ENCODE data around the gene MUC5AC.

Gene MUC5AC

GRCh38 chr11:1232021-1232882 is 74.5 kb downstream of the MUC5AC start:
- H3K36me3 Mint-ChIP-seq = no peaks in the 10 kb centered on the region
- no peaks in the 10 kb centered on the region for H3K4me1 Mint-ChIP-seq
- no peak overlapping the region for H3K4me3 Mint-ChIP-seq
- H3K27ac Mint-ChIP-seq = no peak overlapping the region
- H3K9me3 Mint-ChIP-seq = no peaks in the 10 kb centered on the region
- H3K27me3 Mint-ChIP-seq = no peaks in the 10 kb centered on the region

- Mint-ChIP-seq H3K27me3 (no peaks in the 10 kb centered on the region), H3K9me3 (no peaks in the 10 kb centered on the region), H3K27ac (no peak overlapping the region), H3K4me1 (no peaks in the 10 kb centered on the region), H3K4me3 (no peak overlapping the region), H3K36me3 (no peaks in the 10 kb centered on the region)
Observed at GRCh38 chr11:1232883-1233321, 75.1 kb downstream of the MUC5AC start.

GRCh38 chr11:1233351-1234053 is 75.7 kb downstream of the MUC5AC start:
- H3K27ac Mint-ChIP-seq = no peak overlapping the region
- H3K9me3 Mint-ChIP-seq = no peaks in the 10 kb centered on the region
- H3K27me3 Mint-ChIP-seq = no peaks in the 10 kb centered on the region
- no peaks in the 10 kb centered on the region for H3K36me3 Mint-ChIP-seq
- no peaks in the 10 kb centered on the region for H3K4me1 Mint-ChIP-seq
- no peak overlapping the region for H3K4me3 Mint-ChIP-seq

- H3K4me3 Mint-ChIP-seq = no peak overlapping the region
- no peaks in the 10 kb centered on the region for H3K9me3 Mint-ChIP-seq
Observed at GRCh38 chr11:1234054-1234720, 76.4 kb downstream of the MUC5AC start.

GRCh38 chr11:1234771-1235305 is 77.1 kb downstream of the MUC5AC start:
- no peak overlapping the region for H3K27ac Mint-ChIP-seq
- no peaks in the 10 kb centered on the region for H3K9me3 Mint-ChIP-seq
- H3K4me3 Mint-ChIP-seq = no peak overlapping the region

More at GRCh38 chr11:1234054-1234720, 76.4 kb downstream of the MUC5AC start:
- H3K4me1 Mint-ChIP-seq = no peaks in the 10 kb centered on the region
- H3K27ac Mint-ChIP-seq = no peak overlapping the region
- no peaks in the 10 kb centered on the region for H3K27me3 Mint-ChIP-seq
- H3K36me3 Mint-ChIP-seq = no peaks in the 10 kb centered on the region

GRCh38 chr11:1235306-1235900 is 77.7 kb downstream of the MUC5AC start:
- no peaks in the 10 kb centered on the region for H3K36me3 Mint-ChIP-seq

More at GRCh38 chr11:1234771-1235305, 77.1 kb downstream of the MUC5AC start:
- Mint-ChIP-seq H3K27me3 (no peaks in the 10 kb centered on the region), H3K4me1 (no peaks in the 10 kb centered on the region), H3K36me3 (no peaks in the 10 kb centered on the region)

GRCh38 chr11:1235901-1236315 is 78.2 kb downstream of the MUC5AC start:
- Mint-ChIP-seq H3K4me1 (no peaks in the 10 kb centered on the region), H3K27ac (no peak overlapping the region), H3K9me3 (no peaks in the 10 kb centered on the region), H3K4me3 (no peak overlapping the region), H3K36me3 (no peaks in the 10 kb centered on the region), H3K27me3 (no peaks in the 10 kb centered on the region)

More at GRCh38 chr11:1235306-1235900, 77.7 kb downstream of the MUC5AC start:
- H3K9me3 Mint-ChIP-seq = no peaks in the 10 kb centered on the region
- H3K4me1 Mint-ChIP-seq = no peaks in the 10 kb centered on the region
- H3K27ac Mint-ChIP-seq = no peak overlapping the region
- no peak overlapping the region for H3K4me3 Mint-ChIP-seq
- no peaks in the 10 kb centered on the region for H3K27me3 Mint-ChIP-seq

GRCh38 chr11:1236316-1237127 is 78.8 kb downstream of the MUC5AC start:
- no peaks in the 10 kb centered on the region for H3K27me3 Mint-ChIP-seq
- H3K4me1 Mint-ChIP-seq = no peaks in the 10 kb centered on the region
- H3K9me3 Mint-ChIP-seq = no peaks in the 10 kb centered on the region
- H3K36me3 Mint-ChIP-seq = no peaks in the 10 kb centered on the region
- no peak overlapping the region for H3K27ac Mint-ChIP-seq
- H3K4me3 Mint-ChIP-seq = no peak overlapping the region

- H3K27ac Mint-ChIP-seq = no peak overlapping the region
- H3K9me3 Mint-ChIP-seq = no peaks in the 10 kb centered on the region
- no peak overlapping the region for H3K4me3 Mint-ChIP-seq
- H3K27me3 Mint-ChIP-seq = no peaks in the 10 kb centered on the region
- H3K36me3 Mint-ChIP-seq = no peaks in the 10 kb centered on the region
- H3K4me1 Mint-ChIP-seq = no peaks in the 10 kb centered on the region
Observed at GRCh38 chr11:1237128-1237580, 79.4 kb downstream of the MUC5AC start.

GRCh38 chr11:1237851-1238250 is 80.1 kb downstream of the MUC5AC start:
- no peak overlapping the region for H3K27ac Mint-ChIP-seq
- no peaks in the 10 kb centered on the region for H3K4me1 Mint-ChIP-seq
- H3K36me3 Mint-ChIP-seq = no peaks in the 10 kb centered on the region
- H3K4me3 Mint-ChIP-seq = no peak overlapping the region
- H3K27me3 Mint-ChIP-seq = no peaks in the 10 kb centered on the region
- H3K9me3 Mint-ChIP-seq = no peaks in the 10 kb centered on the region

GRCh38 chr11:1238767-1239595 is 81.2 kb downstream of the MUC5AC start:
- Mint-ChIP-seq H3K27ac (no peak overlapping the region), H3K9me3 (no peaks in the 10 kb centered on the region), H3K4me1 (no peaks in the 10 kb centered on the region), H3K27me3 (no peaks in the 10 kb centered on the region), H3K4me3 (no peak overlapping the region), H3K36me3 (no peaks in the 10 kb centered on the region)

- Mint-ChIP-seq H3K36me3 (no peaks in the 10 kb centered on the region), H3K27me3 (no peaks in the 10 kb centered on the region), H3K4me1 (no peaks in the 10 kb centered on the region), H3K4me3 (no peak overlapping the region), H3K27ac (no peak overlapping the region), H3K9me3 (no peaks in the 10 kb centered on the region)
Observed at GRCh38 chr11:1239596-1240205, 81.9 kb downstream of the MUC5AC start.

GRCh38 chr11:1240771-1241170 is 83.0 kb downstream of the MUC5AC start:
- H3K4me3 Mint-ChIP-seq = no peak overlapping the region
- no peaks in the 10 kb centered on the region for H3K27me3 Mint-ChIP-seq
- H3K36me3 Mint-ChIP-seq = no peaks in the 10 kb centered on the region
- H3K4me1 Mint-ChIP-seq = no peaks in the 10 kb centered on the region
- H3K27ac Mint-ChIP-seq = no peak overlapping the region
- no peaks in the 10 kb centered on the region for H3K9me3 Mint-ChIP-seq

Measured in activated naive CD4-positive, alpha-beta T cell treated with anti-CD3 and anti-CD28 coated beads, Interleukin-2, amount 50 U/mL, for 24 hours (primary cell).